Measurements from ENCODE around the gene BRD3OS. TPM values are rescaled to one million over a fixed set of nuclear protein-coding genes. Genes with fewer than 3 reads are reported as not detected.

BRD3OS gene
- total and polyA plus RNA-seq, 2 of the 13 experiments (the other 11 are each of a cell fraction or from before 2014, with no cell fraction given): 4.9 to 5.7 TPM

DNA sequence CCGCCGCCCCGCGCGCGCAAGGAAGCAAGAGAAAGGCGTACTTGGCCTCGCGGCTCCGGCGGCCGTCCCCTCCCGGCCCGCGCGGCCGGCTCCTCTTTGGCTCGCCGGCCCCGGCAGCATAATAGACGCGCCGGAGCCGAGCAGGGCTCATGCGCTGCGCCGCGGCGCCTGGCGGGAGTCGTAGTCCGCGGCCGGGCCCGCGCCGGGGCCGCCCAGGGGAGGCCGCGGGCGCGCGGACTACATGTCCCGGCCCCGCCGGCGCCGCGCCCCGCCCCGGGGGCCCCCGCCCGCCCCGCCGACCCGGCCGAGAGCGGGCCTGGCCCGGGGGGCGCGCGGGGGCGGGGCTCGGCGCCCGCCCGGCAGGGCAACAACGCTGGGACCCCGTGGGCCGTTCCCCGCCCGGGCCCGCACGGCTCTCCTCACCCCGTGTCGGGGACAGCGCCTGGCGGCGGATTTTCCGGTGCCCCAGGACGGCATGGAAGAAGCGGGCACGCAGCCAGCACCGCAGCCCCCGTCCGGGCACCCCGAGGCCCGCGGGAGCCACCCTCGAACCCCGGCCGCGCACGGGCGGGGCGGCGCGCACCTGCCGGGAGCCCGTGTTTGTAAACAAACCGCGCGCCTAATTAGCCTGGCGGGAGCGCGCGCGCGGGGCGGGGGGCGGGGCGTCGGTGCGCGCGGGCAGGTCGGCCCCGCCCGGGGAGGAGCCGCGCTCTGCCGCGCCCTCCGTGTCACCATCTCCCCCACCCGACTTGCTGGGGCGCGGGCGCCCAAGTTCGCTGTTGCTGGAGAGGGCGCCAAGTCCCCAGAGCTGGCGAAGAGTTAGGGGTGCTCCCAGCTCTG lies 42.8 kb downstream of the BRD3OS start, which contains the start of gene BRD3 (continued):
- TF ChIP-seq MTA1 (CRISPR knock-in tag; IDR thresholded peaks at IDR 0.05; ENCODE audit: borderline replicate concordance) (no peak), ZFP82 (CRISPR knock-in tag; IDR thresholded peaks at IDR 0.05; ENCODE audit: borderline replicate concordance) (no peak), SALL2 (CRISPR knock-in tag; IDR thresholded peaks at IDR 0.05) (peak; percentile 51; the same call in 1 of the 2 replicates), ZBTB38 (CRISPR knock-in tag; IDR thresholded peaks at IDR 0.05) (peak; percentile 10; the same call in 1 of the 2 replicates), ZNF30 (CRISPR knock-in tag; IDR thresholded peaks at IDR 0.05) (no peak), MXI1 (IDR thresholded peaks at IDR 0.05; ENCODE audit: borderline replicate concordance, low read depth, low read length) (peak; percentile 64; the same call in 1 of the 3 replicates), IKZF4 (CRISPR knock-in tag; IDR thresholded peaks at IDR 0.05; ENCODE audit: borderline replicate concordance, low read depth, not compliant biosample characterization) (peak; percentile 37)
- TF ChIP-seq, protein P1, sequence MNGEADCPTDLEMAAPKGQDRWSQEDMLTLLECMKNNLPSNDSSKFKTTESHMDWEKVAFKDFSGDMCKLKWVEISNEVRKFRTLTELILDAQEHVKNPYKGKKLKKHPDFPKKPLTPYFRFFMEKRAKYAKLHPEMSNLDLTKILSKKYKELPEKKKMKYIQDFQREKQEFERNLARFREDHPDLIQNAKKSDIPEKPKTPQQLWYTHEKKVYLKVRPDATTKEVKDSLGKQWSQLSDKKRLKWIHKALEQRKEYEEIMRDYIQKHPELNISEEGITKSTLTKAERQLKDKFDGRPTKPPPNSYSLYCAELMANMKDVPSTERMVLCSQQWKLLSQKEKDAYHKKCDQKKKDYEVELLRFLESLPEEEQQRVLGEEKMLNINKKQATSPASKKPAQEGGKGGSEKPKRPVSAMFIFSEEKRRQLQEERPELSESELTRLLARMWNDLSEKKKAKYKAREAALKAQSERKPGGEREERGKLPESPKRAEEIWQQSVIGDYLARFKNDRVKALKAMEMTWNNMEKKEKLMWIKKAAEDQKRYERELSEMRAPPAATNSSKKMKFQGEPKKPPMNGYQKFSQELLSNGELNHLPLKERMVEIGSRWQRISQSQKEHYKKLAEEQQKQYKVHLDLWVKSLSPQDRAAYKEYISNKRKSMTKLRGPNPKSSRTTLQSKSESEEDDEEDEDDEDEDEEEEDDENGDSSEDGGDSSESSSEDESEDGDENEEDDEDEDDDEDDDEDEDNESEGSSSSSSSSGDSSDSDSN (CRISPR knock-in tag; IDR thresholded peaks at IDR 0.05): peak; percentile 47; the same call in 1 of the 2 replicates
- TF ChIP-seq, protein P2, sequence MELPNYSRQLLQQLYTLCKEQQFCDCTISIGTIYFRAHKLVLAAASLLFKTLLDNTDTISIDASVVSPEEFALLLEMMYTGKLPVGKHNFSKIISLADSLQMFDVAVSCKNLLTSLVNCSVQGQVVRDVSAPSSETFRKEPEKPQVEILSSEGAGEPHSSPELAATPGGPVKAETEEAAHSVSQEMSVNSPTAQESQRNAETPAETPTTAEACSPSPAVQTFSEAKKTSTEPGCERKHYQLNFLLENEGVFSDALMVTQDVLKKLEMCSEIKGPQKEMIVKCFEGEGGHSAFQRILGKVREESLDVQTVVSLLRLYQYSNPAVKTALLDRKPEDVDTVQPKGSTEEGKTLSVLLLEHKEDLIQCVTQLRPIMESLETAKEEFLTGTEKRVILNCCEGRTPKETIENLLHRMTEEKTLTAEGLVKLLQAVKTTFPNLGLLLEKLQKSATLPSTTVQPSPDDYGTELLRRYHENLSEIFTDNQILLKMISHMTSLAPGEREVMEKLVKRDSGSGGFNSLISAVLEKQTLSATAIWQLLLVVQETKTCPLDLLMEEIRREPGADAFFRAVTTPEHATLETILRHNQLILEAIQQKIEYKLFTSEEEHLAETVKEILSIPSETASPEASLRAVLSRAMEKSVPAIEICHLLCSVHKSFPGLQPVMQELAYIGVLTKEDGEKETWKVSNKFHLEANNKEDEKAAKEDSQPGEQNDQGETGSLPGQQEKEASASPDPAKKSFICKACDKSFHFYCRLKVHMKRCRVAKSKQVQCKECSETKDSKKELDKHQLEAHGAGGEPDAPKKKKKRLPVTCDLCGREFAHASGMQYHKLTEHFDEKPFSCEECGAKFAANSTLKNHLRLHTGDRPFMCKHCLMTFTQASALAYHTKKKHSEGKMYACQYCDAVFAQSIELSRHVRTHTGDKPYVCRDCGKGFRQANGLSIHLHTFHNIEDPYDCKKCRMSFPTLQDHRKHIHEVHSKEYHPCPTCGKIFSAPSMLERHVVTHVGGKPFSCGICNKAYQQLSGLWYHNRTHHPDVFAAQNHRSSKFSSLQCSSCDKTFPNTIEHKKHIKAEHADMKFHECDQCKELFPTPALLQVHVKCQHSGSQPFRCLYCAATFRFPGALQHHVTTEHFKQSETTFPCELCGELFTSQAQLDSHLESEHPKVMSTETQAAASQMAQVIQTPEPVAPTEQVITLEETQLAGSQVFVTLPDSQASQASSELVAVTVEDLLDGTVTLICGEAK (IDR thresholded peaks at IDR 0.05): no peak
- TF ChIP-seq, protein P2 (CRISPR knock-in tag; IDR thresholded peaks at IDR 0.05): no peak
- TF ChIP-seq, protein P3, sequence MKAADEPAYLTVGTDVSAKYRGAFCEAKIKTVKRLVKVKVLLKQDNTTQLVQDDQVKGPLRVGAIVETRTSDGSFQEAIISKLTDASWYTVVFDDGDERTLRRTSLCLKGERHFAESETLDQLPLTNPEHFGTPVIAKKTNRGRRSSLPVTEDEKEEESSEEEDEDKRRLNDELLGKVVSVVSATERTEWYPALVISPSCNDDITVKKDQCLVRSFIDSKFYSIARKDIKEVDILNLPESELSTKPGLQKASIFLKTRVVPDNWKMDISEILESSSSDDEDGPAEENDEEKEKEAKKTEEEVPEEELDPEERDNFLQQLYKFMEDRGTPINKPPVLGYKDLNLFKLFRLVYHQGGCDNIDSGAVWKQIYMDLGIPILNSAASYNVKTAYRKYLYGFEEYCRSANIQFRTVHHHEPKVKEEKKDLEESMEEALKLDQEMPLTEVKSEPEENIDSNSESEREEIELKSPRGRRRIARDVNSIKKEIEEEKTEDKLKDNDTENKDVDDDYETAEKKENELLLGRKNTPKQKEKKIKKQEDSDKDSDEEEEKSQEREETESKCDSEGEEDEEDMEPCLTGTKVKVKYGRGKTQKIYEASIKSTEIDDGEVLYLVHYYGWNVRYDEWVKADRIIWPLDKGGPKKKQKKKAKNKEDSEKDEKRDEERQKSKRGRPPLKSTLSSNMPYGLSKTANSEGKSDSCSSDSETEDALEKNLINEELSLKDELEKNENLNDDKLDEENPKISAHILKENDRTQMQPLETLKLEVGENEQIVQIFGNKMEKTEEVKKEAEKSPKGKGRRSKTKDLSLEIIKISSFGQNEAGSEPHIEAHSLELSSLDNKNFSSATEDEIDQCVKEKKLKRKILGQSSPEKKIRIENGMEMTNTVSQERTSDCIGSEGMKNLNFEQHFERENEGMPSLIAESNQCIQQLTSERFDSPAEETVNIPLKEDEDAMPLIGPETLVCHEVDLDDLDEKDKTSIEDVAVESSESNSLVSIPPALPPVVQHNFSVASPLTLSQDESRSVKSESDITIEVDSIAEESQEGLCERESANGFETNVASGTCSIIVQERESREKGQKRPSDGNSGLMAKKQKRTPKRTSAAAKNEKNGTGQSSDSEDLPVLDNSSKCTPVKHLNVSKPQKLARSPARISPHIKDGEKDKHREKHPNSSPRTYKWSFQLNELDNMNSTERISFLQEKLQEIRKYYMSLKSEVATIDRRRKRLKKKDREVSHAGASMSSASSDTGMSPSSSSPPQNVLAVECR (CRISPR knock-in tag; IDR thresholded peaks at IDR 0.05; ENCODE audit: borderline replicate concordance): peak; percentile 53; the same call in 1 of the 2 replicates
